MM.1S (cell line): ENCODE data around the gene STX4.

Experiments used
- DNase-seq: peaks from one replicate; pipeline ENCODE4 v3.0.0-alpha.2; 2015
- H2AFZ ChIP-seq: fragments of 300-600 bp; sonication (generic); 2 replicates; pipeline ENCODE4 v1.6.0; 2016; ENCODE audit warnings: antibody characterized with exemption, low read length
- H3F3A ChIP-seq: fragments of 300-600 bp; sonication (generic); 2 replicates; pipeline ENCODE4 v1.6.1; 2016; ENCODE audit warnings: mild to moderate bottlenecking, antibody characterized with exemption, low read length, moderate library complexity, mixed read lengths; ENCODE audit not compliant: insufficient read depth
- H3K27ac ChIP-seq: fragments of 300-600 bp; sonication (generic); 2 replicates; pipeline ENCODE4 v1.5.1; 2016; ENCODE audit warnings: mild to moderate bottlenecking, low read length
- H3K27me3 ChIP-seq: fragments of 300-600 bp; sonication (generic); replicated peaks from 2 replicates; pipeline ENCODE4 v1.6.0; 2016; ENCODE audit warnings: low read length; ENCODE audit not compliant: insufficient read depth
- H3K36me3 ChIP-seq: fragments of 300-600 bp; sonication (generic); replicated peaks from 2 replicates; pipeline ENCODE4 v1.6.1; 2016; ENCODE audit warnings: mild to moderate bottlenecking, low read length, mixed read lengths; ENCODE audit not compliant: insufficient read depth
- H3K4me1 ChIP-seq: fragments of 300-600 bp; sonication (generic); 2 replicates; pipeline ENCODE4 v1.6.1; 2016; ENCODE audit warnings: low read length, mixed read lengths
- H3K4me2 ChIP-seq: fragments of 300-600 bp; sonication (generic); 2 replicates; pipeline ENCODE4 v1.6.0; 2016; ENCODE audit warnings: low read depth, low read length
- H3K4me3 ChIP-seq: fragments of 300-600 bp; sonication (generic); 2 replicates; pipeline ENCODE4 v1.5.1; 2016; ENCODE audit warnings: low read length, mixed read lengths
- H3K79me2 ChIP-seq: fragments of 300-600 bp; sonication (generic); 2 replicates; pipeline ENCODE4 v1.6.1; 2016; ENCODE audit warnings: mixed run types, low read length, mixed read lengths
- H3K9ac ChIP-seq: fragments of 300-600 bp; sonication (generic); 2 replicates; pipeline ENCODE4 v1.6.1; 2016; ENCODE audit warnings: low read length, mixed read lengths
- H3K9me2 ChIP-seq: fragments of 300-600 bp; sonication (generic); replicated peaks from 2 replicates; pipeline ENCODE4 v1.6.1; 2016; ENCODE audit warnings: mild to moderate bottlenecking, low read length, mixed read lengths; ENCODE audit not compliant: insufficient read depth
- H3K9me3 ChIP-seq: fragments of 300-600 bp; sonication (generic); replicated peaks from 2 replicates; pipeline ENCODE4 v1.6.1; 2016; ENCODE audit warnings: mild to moderate bottlenecking, low read length, mixed read lengths; ENCODE audit not compliant: insufficient read depth
- H4K20me1 ChIP-seq: fragments of 300-600 bp; sonication (generic); 2 replicates; pipeline ENCODE4 v1.6.1; 2016; ENCODE audit warnings: mild to moderate bottlenecking, low read length, moderate library complexity, mixed read lengths; ENCODE audit not compliant: insufficient read depth
- CTCF ChIP-seq: fragments of 300-600 bp; sonication (generic); IDR thresholded peaks from 2 replicates; pipeline ENCODE4 v1.5.1; 2016; ENCODE audit warnings: antibody characterized with exemption, low read length, mixed read lengths
- EZH2 ChIP-seq: fragments of 300-600 bp; sonication (generic); optimal IDR thresholded peaks from 2 replicates; pipeline ENCODE3; 2017; ENCODE audit warnings: low read depth, mild to moderate bottlenecking, antibody characterized with exemption, low read length, mixed read lengths
- EZH2phosphoT487 ChIP-seq: fragments of 300-600 bp; sonication (generic); IDR thresholded peaks from 2 replicates; pipeline ENCODE4 v1.6.1; 2018; ENCODE audit warnings: antibody characterized with exemption, low read length

The STX4 gene

DNA sequence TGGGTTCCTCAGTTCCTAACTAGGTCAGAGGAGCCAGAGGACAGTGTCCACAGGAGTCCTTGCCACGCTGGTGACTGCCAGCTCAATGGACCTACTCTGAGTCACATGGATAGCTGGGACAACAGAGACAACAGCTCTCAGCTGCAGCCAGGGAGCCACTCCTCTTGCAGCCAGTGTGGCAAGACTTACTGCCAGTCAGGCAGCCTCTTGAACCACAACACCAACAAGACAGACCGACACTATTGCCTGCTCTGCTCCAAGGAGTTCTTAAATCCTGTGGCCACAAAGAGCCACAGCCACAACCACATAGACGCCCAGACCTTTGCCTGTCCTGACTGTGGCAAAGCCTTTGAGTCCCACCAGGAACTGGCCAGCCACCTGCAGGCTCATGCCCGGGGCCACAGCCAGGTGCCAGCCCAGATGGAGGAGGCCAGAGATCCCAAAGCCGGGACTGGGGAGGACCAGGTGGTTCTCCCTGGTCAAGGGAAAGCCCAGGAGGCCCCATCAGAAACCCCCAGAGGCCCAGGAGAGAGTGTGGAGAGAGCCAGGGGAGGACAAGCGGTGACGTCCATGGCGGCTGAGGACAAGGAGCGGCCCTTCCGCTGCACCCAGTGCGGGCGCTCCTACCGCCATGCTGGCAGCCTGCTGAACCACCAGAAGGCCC lies 47.5 kb downstream of the STX4 start:
- no peak for DNase-seq
- H3K9me3 ChIP-seq: no peaks in the 10 kb centered on the region
- H4K20me1 ChIP-seq: no peaks in the 10 kb centered on the region
- no peaks in the 10 kb centered on the region for H3K9me2 ChIP-seq
- H3K4me3 ChIP-seq: no peak overlapping the region
- no peaks in the 10 kb centered on the region for H3K27me3 ChIP-seq
- no peaks in the 10 kb centered on the region for H3K4me1 ChIP-seq
- H3K79me2 ChIP-seq: peaks cover 45% of the 10 kb centered on the region
- H3F3A ChIP-seq: 0 out of 2 replicates have a peak, but pooled peaks cover 4% of the 10 kb centered on the region
- H3K9ac ChIP-seq: no peak overlapping the region
- no peak overlapping the region for H3K4me2 ChIP-seq
- no peak for TF ChIP-seq EZH2
- no peak for TF ChIP-seq EZH2phosphoT487
- no peak for TF ChIP-seq CTCF
- H3K36me3 ChIP-seq: no peaks in the 10 kb centered on the region
- no peak overlapping the region for H2AFZ ChIP-seq
- H3K27ac ChIP-seq: no peak overlapping the region

DNA sequence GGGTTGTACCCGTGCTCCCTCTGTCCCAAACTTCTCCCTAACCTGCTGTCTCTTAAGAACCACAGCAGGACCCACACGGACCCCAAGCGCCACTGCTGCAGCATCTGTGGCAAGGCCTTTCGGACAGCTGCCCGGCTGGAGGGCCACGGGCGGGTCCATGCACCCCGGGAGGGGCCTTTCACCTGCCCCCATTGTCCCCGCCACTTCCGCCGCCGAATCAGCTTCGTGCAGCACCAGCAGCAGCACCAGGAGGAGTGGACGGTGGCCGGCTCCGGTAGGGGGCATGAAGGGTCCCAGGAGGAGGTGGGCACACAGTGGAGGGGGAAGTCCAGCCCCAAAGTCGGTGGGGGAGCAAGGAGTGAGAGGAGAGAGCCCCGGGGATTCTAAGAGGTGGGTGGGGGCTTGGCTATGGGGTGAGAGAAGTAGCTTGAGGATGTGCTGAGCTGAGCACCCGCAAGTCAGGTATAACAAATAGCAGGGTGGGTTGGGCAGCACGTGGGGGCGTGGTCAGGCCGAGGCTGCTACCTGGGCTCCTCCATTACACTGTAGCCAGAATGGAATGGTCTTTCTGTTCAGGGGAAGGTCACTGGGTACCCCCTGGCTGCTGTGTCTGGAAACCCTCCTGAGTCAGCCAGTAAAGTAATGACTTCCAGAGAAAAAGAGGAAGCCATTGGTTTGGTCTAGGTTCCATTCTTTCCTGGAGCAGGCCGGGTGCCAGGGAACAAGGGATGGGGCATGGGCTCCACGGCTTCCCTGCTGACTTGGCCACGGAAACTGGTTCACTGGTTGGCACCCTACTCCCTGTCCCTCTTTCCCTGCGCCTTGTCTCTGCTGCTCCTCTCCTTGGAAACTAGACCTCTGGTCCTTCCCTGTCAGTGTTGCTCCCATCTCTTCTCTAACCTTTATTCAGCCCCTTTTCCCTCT lies 48.3 kb downstream of the STX4 start:
- H3K36me3 ChIP-seq: no peaks in the 10 kb centered on the region
- no peaks in the 10 kb centered on the region for H3K27me3 ChIP-seq
- TF ChIP-seq EZH2 (no peak), CTCF (no peak), EZH2phosphoT487 (no peak)
- no peak overlapping the region for H3K4me3 ChIP-seq
- H3K27ac ChIP-seq: no peak overlapping the region
- no peak overlapping the region for H3K4me2 ChIP-seq
- no peaks in the 10 kb centered on the region for H4K20me1 ChIP-seq
- no peak for DNase-seq
- H3F3A ChIP-seq: 0 out of 2 replicates have a peak, but pooled peaks cover 4% of the 10 kb centered on the region
- H3K4me1 ChIP-seq: no peaks in the 10 kb centered on the region
- no peak overlapping the region for H2AFZ ChIP-seq
- H3K9me3 ChIP-seq: no peaks in the 10 kb centered on the region
- H3K9ac ChIP-seq: no peak overlapping the region
- H3K9me2 ChIP-seq: no peaks in the 10 kb centered on the region
- H3K79me2 ChIP-seq: peaks cover 36% of the 10 kb centered on the region

- Histone ChIP-seq H3K4me1 (no peaks in the 10 kb centered on the region), H3K36me3 (no peaks in the 10 kb centered on the region), H3K9me3 (no peaks in the 10 kb centered on the region), H3K27ac (no peak overlapping the region), H3K9me2 (no peaks in the 10 kb centered on the region), H3F3A (0 out of 2 replicates have a peak, but pooled peaks cover 4% of the 10 kb centered on the region), H3K4me2 (no peak overlapping the region), H3K27me3 (no peaks in the 10 kb centered on the region), H3K9ac (no peak overlapping the region), H4K20me1 (no peaks in the 10 kb centered on the region), H3K4me3 (no peak overlapping the region), H2AFZ (no peak overlapping the region), H3K79me2 (peaks cover 28% of the 10 kb centered on the region)
- DNase-seq: no peak
- no peak for TF ChIP-seq CTCF
- TF ChIP-seq EZH2phosphoT487: no peak
- no peak for TF ChIP-seq EZH2
Measured at GRCh38 chr16:31082368-31083045, 49.1 kb downstream of the STX4 start.
